Measurements from ENCODE around the gene MYO15A.
A peak's percentile ranks its signal among the peaks of the same experiment; 100 is the strongest.

MYO15A gene

DNA sequence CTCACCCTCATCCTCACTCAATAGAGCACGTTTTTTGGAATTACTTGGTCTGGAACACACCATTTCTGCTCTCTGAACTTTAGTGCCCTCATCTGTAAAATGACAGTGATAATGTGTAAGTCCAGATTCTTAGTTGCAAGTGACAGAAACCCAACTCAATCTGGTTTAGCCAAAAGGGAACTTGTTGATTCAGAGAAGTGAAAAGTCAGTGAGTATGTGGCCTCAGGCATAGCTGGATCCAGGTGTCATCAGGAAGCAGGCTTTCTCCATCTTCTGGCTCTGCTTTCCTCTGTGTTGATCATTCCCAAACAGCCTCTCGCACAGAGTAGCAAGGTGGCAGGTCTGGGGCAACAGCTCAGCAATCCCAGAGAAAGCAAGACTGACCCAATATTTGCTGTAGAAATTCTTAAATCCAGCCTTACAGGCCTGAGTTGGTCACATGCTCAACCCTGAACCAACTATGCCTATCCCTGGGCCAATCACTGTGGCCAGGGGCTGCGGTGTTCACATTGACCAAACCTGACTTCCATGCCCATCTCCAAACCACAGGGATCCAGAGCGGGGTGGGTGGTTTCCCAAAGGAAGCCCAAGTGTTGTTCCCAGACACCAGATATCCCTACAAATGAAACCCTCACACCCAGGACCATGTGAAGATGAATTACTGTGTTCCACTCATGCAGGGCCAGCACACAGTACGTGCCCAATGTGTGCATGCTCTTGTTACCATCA, 51.7 kb downstream of the MYO15A start:
- DNase-seq: no peak

DNA sequence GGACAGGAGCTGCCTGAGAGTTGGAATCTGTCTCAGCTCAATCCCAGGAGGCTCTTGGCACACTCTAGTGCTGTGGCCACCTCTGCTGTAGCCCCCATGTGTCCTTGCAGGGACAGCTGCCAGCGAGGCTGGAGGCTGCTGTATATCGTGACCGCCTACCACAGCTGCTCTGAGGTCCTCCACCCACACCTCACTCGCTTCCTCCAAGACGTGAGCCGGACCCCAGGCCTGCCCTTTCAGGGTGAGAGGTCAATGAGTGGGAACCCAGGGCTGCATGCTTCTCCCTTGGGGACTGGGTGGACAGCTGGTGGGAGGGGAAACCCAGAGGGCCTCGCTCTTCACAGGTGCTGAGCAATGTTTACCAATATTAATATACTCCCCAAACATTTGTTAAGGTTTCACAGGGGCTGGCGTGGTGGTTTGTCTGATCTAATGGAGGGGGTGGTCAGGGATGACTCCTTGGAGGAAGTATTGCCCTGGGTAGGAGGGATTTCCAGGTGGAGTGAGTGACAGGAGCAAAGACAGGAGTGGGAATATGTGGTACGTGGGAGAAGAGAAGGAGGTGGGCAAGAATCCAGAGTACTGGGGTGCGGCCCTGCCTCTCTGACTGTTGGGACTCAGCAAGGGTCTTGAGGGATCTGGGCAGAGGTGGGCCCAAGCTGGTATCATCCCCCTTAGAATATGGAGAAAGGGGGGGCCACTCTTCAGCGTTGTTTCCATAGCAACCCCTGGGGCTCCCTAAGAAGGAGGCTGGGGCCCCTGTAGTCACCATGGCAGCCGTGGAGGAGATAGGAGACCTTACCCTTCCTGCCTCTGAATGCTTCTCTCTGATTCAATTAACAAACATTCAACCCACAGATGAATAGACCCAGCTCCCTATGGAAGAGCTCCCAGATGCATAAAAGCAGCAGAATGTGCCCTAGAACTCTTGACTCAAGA, 52.9 kb downstream of the MYO15A start:
- no peak for DNase-seq

DNA sequence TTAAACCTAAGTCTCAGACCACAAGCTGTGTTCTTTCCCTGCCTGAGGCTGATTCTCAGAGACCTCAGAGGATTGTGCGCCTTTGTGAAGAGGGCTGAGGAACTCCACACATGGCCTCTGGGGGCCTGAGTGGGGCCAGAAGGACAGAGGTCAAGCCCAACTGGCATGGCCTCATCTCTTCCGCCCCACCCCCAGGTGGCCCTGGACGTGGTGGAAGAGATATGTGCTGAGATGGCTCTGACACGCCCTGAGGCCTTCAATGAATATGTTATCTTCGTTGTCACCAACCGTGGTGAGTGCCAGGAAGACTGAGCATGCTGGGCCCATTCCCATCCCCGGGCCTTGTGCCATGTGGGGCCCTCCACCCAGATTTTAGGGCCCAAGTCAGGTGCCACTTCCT, 55.0 kb downstream of the MYO15A start:
- DNase-seq: no peak

GRCh38 chr17:18166894-18167293, 58.3 kb downstream of the MYO15A start:
- DNase-seq: no peak

DNA sequence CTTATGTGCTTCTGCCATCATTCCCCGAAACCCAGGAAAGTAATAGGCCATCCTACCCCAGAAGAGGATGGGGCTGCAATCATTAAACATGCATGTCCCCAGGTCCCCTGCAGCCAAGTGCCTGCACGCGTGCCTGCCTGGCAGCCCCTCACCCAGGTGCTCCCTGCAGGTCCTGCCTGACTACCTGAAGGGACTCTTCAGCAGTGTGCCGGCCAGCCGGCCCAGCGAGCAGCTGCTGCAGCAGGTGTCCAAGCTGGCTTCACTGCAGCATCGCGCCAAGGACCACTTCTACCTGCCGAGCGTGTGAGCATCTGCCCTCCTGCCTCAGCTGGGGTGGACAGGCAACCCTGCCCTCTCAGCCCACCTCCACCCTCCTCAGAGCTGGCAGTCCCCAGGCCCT, 58.9 kb downstream of the MYO15A start:
- DNase-seq: no peak

DNA sequence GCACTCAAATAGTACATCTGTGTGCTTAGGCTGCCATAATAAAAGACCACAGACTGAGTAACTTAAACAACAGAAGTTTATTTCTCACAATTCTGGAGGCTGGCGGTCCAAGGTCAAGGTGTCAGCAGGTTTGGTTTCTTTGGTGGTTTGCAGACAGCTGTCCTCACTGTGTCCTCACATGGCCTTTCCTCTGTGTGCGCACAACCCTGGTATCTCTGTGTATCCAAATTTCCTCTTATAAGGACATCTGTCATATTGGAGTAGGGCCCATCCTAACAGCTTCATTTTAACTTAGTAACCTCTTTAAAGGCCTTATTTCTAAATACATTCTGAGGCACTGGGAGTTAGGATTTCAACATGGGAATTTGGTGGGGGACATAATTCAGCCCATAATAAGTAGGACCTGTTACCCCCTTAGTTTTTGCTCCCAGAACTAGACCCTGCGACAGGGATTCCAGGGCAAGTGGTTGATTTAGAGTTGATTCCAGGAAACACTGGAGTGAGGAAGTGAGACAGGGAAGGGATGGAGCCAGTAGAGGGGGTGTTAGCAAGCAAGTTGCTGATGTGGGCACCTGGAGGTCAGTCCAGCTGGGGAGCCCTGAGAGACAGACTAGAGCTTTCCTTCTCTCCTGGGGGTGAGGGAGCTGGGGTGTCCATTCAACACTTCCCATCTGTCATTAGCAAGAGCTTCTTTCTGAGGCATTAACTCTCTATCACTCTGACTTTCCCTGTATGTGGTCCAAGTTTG, 64.1 kb downstream of the MYO15A start:
- DNase-seq: no peak

DNA sequence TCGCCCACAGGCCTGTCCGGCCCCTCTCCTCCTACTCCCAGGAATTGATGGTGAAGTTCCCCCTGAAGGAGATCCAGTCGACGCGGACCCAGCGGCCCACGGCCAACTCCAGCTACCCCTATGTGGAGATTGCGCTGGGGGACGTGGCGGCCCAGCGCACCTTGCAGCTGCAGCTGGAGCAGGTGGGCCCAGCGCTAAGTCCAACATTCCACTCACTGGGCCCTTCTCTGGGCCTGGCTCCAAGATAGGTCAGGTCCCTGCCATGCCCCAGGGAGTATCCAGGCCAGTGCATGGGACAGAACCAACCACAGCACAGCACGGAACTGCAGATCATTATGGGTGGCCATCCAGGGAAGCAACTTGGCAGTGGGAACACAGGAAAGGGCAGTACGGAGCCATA, 65.2 kb downstream of the MYO15A start:
- DNase-seq: no peak

GRCh38 chr17:18176176-18176575, 67.6 kb downstream of the MYO15A start:
- DNase-seq: no peak

DNA sequence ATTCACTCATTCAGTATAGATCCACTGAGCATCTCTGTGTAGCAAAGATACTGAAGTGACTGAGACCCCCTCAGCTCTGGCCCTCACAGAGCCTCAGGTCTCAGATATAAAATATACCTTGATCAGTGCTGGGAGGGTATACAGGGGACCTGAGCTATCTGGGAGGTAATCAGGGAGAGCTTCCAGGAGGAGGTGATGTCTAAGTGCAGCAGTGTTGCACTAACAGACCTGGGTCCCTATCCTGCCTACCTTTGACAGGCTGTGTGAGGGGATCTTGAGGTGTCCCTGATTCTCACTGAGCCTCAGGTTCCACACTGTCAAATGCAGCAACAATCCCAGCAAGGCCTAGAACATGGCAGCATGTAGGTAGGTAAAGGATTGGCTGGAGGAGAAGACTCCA, 68.6 kb downstream of the MYO15A start:
- no peak for DNase-seq

- no peak for DNase-seq
Observed at GRCh38 chr17:18177722-18178121, 69.2 kb downstream of the MYO15A start.

- DNase-seq: no peak
Observed at GRCh38 chr17:18179196-18179595, 70.6 kb downstream of the MYO15A start.

GRCh38 chr17:18179804-18180203, 71.2 kb downstream of the MYO15A start:
- DNase-seq: no peak

- DNase-seq: peak; percentile 64
Observed at GRCh38 chr17:18181358-18181757, 72.8 kb downstream of the MYO15A start.

GRCh38 chr17:18182110-18182977, 73.8 kb downstream of the MYO15A start:
- no peak for DNase-seq

GRCh38 chr17:18182978-18183333, 74.4 kb downstream of the MYO15A start:
- peak; percentile 84 for DNase-seq

DNA sequence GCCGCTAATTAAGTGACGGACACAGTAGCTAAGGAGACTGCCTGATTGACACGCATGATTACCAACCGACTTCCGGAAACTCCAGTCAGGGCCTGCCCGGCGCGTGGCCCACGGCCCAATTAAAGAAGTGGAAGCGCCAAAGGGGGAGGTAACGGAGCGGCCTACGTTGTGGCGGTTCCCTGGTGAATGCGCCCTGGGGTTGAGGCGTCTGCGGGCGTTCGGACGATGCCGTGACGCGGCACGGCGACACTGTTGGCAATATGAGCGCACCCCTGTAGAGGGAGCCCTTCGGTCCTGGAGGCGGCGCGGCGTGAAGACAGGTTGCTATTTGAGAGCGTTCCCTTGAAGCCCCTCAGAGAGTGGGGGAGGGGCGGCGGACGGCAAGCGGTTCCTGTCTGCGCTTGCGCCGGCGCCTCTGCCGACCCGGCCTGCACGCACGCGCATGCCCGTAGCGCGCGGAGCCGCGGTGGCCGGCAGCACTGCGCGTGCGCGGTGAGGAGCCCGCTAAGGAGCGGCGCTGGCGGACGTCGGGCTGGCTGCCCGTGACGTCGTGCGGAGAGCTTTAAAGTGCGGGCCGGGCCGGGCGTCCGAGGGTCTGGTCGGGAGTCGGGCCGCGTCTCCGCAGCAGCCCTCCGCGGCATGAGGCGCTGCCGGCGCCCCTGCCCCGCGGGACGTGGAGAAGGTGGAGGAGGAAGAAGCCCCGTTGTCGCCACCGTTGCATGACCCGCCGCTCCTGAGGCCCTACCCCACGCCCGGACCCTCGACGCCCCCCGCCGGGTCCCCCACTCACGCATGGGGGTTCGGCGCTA, 75.0 kb downstream of the MYO15A start, which contains the start of gene ALKBH5:
Gene ALKBH5 (plus strand): TSS at position 495 of the 809 bp plus-strand sequence. CDS start 416 bp downstream, outside the sequence.
- DNase-seq: peak; percentile 96

DNA sequence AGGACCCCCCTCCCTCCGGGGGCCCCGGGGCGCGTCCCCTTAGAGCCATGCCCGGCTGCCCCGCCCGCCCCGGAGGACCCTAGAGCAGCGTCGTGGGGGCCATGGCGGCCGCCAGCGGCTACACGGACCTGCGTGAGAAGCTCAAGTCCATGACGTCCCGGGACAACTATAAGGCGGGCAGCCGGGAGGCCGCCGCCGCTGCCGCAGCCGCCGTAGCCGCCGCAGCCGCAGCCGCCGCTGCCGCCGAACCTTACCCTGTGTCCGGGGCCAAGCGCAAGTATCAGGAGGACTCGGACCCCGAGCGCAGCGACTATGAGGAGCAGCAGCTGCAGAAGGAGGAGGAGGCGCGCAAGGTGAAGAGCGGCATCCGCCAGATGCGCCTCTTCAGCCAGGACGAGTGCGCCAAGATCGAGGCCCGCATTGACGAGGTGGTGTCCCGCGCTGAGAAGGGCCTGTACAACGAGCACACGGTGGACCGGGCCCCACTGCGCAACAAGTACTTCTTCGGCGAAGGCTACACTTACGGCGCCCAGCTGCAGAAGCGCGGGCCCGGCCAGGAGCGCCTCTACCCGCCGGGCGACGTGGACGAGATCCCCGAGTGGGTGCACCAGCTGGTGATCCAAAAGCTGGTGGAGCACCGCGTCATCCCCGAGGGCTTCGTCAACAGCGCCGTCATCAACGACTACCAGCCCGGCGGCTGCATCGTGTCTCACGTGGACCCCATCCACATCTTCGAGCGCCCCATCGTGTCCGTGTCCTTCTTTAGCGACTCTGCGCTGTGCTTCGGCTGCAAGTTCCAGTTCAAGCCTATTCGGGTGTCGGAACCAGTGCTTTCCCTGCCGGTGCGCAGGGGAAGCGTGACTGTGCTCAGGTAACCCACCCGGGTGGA, 75.8 kb downstream of the MYO15A start:
- peak; percentile 78 for DNase-seq

GRCh38 chr17:18185391-18185790, 76.8 kb downstream of the MYO15A start:
- DNase-seq: no peak

DNA sequence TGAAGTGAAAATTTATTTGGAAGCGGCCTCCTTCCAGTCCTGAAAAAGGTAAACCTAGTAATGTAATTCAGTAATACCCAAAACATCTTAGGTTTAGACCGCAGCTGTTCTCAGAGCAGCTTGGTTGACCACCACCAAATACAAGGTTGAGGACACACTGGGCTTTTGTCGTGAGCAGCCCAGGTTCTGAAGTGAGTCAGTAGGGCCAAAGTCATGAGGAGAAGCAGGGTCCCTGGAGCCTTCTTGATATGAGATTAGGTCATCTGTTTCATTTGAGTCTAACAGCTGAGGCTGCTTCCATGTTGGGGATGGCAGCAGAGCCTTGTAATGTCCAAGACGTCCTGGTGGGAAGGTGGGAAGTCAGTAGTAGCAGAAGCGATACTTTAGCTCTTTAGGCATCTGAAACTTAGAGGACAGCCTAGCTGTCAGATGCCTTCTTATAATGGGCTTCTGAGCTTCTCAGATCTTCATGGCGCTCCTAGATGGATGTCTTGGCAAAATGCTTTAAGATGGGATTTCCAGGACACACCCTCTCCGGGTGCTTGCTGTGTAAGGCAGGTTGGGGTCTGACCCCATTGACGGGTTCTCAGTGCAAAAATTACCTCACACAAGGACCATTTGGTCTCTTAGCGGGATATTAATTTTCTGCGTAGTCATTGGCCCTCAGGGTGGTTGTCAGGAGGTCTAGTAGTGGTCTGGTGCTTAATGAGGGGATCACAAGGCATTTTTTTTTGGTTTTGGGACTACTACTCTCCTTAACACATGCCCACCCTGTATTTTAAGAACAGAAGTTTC, 77.5 kb downstream of the MYO15A start:
- no peak for DNase-seq

- no peak for DNase-seq
Observed at GRCh38 chr17:18186627-18186982, 78.0 kb downstream of the MYO15A start.
